ENCODE results near the gene SRRM3. TPM values are rescaled to one million over a fixed set of nuclear protein-coding genes. Genes with fewer than 3 reads are reported as not detected.

Gene SRRM3
- total and polyA plus RNA-seq, 2 experiments from 2014 or later = 8.6 to 13.8 TPM

- H3K4me3 ChIP-seq = no peak overlapping the region
- DNase-seq (ENCODE audit: low spot score) (no peak), ATAC-seq (no peak)
- TF ChIP-seq JUNB (IDR thresholded peaks at IDR 0.05; ENCODE audit: unreplicated experiment) = no peak
- no peak for TF ChIP-seq EZH2phosphoT487 (IDR thresholded peaks at IDR 0.05; ENCODE audit: unreplicated experiment)
- TF ChIP-seq, protein P1, sequence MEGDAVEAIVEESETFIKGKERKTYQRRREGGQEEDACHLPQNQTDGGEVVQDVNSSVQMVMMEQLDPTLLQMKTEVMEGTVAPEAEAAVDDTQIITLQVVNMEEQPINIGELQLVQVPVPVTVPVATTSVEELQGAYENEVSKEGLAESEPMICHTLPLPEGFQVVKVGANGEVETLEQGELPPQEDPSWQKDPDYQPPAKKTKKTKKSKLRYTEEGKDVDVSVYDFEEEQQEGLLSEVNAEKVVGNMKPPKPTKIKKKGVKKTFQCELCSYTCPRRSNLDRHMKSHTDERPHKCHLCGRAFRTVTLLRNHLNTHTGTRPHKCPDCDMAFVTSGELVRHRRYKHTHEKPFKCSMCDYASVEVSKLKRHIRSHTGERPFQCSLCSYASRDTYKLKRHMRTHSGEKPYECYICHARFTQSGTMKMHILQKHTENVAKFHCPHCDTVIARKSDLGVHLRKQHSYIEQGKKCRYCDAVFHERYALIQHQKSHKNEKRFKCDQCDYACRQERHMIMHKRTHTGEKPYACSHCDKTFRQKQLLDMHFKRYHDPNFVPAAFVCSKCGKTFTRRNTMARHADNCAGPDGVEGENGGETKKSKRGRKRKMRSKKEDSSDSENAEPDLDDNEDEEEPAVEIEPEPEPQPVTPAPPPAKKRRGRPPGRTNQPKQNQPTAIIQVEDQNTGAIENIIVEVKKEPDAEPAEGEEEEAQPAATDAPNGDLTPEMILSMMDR (conservative IDR thresholded peaks at IDR 0.05; ENCODE audit: low read depth in 2 of 2) = no peak
- TF ChIP-seq, protein P2, sequence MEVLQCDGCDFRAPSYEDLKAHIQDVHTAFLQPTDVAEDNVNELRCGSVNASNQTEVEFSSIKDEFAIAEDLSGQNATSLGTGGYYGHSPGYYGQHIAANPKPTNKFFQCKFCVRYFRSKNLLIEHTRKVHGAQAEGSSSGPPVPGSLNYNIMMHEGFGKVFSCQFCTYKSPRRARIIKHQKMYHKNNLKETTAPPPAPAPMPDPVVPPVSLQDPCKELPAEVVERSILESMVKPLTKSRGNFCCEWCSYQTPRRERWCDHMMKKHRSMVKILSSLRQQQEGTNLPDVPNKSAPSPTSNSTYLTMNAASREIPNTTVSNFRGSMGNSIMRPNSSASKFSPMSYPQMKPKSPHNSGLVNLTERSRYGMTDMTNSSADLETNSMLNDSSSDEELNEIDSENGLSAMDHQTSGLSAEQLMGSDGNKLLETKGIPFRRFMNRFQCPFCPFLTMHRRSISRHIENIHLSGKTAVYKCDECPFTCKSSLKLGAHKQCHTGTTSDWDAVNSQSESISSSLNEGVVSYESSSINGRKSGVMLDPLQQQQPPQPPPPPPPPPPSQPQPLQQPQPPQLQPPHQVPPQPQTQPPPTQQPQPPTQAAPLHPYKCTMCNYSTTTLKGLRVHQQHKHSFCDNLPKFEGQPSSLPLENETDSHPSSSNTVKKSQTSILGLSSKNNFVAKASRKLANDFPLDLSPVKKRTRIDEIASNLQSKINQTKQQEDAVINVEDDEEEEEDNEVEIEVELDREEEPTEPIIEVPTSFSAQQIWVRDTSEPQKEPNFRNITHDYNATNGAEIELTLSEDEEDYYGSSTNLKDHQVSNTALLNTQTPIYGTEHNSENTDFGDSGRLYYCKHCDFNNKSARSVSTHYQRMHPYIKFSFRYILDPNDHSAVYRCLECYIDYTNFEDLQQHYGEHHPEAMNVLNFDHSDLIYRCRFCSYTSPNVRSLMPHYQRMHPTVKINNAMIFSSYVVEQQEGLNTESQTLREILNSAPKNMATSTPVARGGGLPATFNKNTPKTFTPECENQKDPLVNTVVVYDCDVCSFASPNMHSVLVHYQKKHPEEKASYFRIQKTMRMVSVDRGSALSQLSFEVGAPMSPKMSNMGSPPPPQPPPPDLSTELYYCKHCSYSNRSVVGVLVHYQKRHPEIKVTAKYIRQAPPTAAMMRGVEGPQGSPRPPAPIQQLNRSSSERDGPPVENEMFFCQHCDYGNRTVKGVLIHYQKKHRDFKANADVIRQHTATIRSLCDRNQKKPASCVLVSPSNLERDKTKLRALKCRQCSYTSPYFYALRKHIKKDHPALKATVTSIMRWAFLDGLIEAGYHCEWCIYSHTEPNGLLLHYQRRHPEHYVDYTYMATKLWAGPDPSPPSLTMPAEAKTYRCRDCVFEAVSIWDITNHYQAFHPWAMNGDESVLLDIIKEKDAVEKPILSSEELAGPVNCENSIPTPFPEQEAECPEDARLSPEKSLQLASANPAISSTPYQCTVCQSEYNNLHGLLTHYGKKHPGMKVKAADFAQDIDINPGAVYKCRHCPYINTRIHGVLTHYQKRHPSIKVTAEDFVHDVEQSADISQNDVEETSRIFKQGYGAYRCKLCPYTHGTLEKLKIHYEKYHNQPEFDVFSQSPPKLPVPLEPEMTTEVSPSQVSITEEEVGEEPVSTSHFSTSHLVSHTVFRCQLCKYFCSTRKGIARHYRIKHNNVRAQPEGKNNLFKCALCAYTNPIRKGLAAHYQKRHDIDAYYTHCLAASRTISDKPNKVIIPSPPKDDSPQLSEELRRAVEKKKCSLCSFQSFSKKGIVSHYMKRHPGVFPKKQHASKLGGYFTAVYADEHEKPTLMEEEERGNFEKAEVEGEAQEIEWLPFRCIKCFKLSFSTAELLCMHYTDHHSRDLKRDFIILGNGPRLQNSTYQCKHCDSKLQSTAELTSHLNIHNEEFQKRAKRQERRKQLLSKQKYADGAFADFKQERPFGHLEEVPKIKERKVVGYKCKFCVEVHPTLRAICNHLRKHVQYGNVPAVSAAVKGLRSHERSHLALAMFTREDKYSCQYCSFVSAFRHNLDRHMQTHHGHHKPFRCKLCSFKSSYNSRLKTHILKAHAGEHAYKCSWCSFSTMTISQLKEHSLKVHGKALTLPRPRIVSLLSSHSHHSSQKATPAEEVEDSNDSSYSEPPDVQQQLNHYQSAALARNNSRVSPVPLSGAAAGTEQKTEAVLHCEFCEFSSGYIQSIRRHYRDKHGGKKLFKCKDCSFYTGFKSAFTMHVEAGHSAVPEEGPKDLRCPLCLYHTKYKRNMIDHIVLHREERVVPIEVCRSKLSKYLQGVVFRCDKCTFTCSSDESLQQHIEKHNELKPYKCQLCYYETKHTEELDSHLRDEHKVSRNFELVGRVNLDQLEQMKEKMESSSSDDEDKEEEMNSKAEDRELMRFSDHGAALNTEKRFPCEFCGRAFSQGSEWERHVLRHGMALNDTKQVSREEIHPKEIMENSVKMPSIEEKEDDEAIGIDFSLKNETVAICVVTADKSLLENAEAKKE (CRISPR knock-in tag; IDR thresholded peaks at IDR 0.05) = no peak
- TF ChIP-seq, protein P3, sequence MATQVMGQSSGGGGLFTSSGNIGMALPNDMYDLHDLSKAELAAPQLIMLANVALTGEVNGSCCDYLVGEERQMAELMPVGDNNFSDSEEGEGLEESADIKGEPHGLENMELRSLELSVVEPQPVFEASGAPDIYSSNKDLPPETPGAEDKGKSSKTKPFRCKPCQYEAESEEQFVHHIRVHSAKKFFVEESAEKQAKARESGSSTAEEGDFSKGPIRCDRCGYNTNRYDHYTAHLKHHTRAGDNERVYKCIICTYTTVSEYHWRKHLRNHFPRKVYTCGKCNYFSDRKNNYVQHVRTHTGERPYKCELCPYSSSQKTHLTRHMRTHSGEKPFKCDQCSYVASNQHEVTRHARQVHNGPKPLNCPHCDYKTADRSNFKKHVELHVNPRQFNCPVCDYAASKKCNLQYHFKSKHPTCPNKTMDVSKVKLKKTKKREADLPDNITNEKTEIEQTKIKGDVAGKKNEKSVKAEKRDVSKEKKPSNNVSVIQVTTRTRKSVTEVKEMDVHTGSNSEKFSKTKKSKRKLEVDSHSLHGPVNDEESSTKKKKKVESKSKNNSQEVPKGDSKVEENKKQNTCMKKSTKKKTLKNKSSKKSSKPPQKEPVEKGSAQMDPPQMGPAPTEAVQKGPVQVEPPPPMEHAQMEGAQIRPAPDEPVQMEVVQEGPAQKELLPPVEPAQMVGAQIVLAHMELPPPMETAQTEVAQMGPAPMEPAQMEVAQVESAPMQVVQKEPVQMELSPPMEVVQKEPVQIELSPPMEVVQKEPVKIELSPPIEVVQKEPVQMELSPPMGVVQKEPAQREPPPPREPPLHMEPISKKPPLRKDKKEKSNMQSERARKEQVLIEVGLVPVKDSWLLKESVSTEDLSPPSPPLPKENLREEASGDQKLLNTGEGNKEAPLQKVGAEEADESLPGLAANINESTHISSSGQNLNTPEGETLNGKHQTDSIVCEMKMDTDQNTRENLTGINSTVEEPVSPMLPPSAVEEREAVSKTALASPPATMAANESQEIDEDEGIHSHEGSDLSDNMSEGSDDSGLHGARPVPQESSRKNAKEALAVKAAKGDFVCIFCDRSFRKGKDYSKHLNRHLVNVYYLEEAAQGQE (IDR thresholded peaks at IDR 0.05; ENCODE audit: unreplicated experiment) = no peak
- no peak for TF ChIP-seq ZNF331 (CRISPR knock-in tag; IDR thresholded peaks at IDR 0.05; ENCODE audit: low read depth)
- TF ChIP-seq ZNF114 (CRISPR knock-in tag; IDR thresholded peaks at IDR 0.05) = no peak
- no peak for TF ChIP-seq STAT1 (IDR thresholded peaks at IDR 0.05; ENCODE audit: unreplicated experiment)
- TF ChIP-seq, protein P4, sequence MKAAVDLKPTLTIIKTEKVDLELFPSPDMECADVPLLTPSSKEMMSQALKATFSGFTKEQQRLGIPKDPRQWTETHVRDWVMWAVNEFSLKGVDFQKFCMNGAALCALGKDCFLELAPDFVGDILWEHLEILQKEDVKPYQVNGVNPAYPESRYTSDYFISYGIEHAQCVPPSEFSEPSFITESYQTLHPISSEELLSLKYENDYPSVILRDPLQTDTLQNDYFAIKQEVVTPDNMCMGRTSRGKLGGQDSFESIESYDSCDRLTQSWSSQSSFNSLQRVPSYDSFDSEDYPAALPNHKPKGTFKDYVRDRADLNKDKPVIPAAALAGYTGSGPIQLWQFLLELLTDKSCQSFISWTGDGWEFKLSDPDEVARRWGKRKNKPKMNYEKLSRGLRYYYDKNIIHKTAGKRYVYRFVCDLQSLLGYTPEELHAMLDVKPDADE (IDR thresholded peaks at IDR 0.05) = no peak
- no peak for TF ChIP-seq CREB1 (CRISPR knock-in tag; IDR thresholded peaks at IDR 0.05; ENCODE audit: low read depth)
- TF ChIP-seq NANOG (IDR thresholded peaks at IDR 0.05; ENCODE audit: borderline replicate concordance) = no peak
- no peak for TF ChIP-seq POLR2AphosphoS5 (IDR thresholded peaks at IDR 0.05; ENCODE audit: low read depth)
- TF ChIP-seq EZH2 (IDR thresholded peaks at IDR 0.05; ENCODE audit: low read depth, unreplicated experiment) = no peak
- peak overlapping the region; percentile 53 for H3K27ac Mint-ChIP-seq
- no peak overlapping the region for H2AFZ ChIP-seq
- no peak overlapping the region for H3K4me3 Mint-ChIP-seq
- peaks cover 27% of the 10 kb centered on the region for H3K4me1 ChIP-seq (ENCODE audit: insufficient read depth)
- no peak overlapping the region for H3K27ac ChIP-seq (ENCODE audit: low read depth)
- peaks cover 8% of the 10 kb centered on the region for H3K27me3 Mint-ChIP-seq (ENCODE audit: insufficient read depth, low read depth, poor library complexity)
- H3K79me2 ChIP-seq (replicated peaks; ENCODE audit: insufficient read depth) = no peaks in the 10 kb centered on the region
- H3K4me1 Mint-ChIP-seq = peaks cover 30% of the 10 kb centered on the region
- H3K9me2 ChIP-seq (ENCODE audit: insufficient read depth) = no peaks in the 10 kb centered on the region
- H3K9me3 Mint-ChIP-seq = no peaks in the 10 kb centered on the region
- H3K36me3 Mint-ChIP-seq (ENCODE audit: low read depth) = peaks cover 12% of the 10 kb centered on the region
- peaks cover 3% of the 10 kb centered on the region; the same call in 1 of the 2 replicates for H3K27me3 ChIP-seq (ENCODE audit: insufficient read depth)
- peaks cover 12% of the 10 kb centered on the region; the same call in 1 of the 2 replicates for H3F3A ChIP-seq (replicated peaks; ENCODE audit: low read depth)
- H3K4me2 ChIP-seq = no peak overlapping the region
- H3K36me3 ChIP-seq (ENCODE audit: insufficient read depth) = no peaks in the 10 kb centered on the region
- no peaks in the 10 kb centered on the region for H4K20me1 ChIP-seq (replicated peaks; ENCODE audit: insufficient read depth)
Observed at GRCh38 chr7:76254781-76255180, 53.1 kb downstream of the SRRM3 start.

Measured in GM23338 (cell line).